B cell (primary cell): ENCODE data around the gene KCNQ5.

Source experiments
- CTCF ChIP-seq: fragments of 200-600 bp; IDR thresholded peaks from one replicate; pipeline ENCODE4 v1.8.0; 2022; ENCODE audit warnings: antibody characterized with exemption, mild to moderate bottlenecking
- EZH2 ChIP-seq: IDR thresholded peaks from 2 replicates; pipeline ENCODE4 v1.6.1; 2012; ENCODE audit warnings: borderline replicate concordance, low read depth, mild to moderate bottlenecking, moderate library complexity, low read length; ENCODE audit not compliant: insufficient read depth, poor library complexity, severe bottlenecking

GRCh38 chr6:72783666-72784065, 161.8 kb downstream of the KCNQ5 start:
- TF ChIP-seq CTCF (no peak), EZH2 (no peak)
